DOHH2 (cell line): ENCODE results near the gene SRP72.
A peak's percentile ranks its signal among the peaks of the same experiment; 100 is the strongest.

Source experiments
- H3F3A ChIP-seq: fragments of 200-600 bp; sonication (generic), shearing (Covaris generic); 2 replicates; pipeline ENCODE4 v1.6.0; 2016; ENCODE audit warnings: antibody characterized with exemption, mild to moderate bottlenecking; ENCODE audit not compliant: control insufficient read depth, insufficient read depth
- H3K27ac ChIP-seq: fragments of 200-600 bp; sonication (generic); 2 replicates; pipeline ENCODE4 v1.5.1; 2014; ENCODE audit warnings: low read depth, mild to moderate bottlenecking, low read length, moderate library complexity
- H3K27me3 ChIP-seq: fragments of 200-600 bp; sonication (generic); 2 replicates; pipeline ENCODE4 v1.6.1; 2014; ENCODE audit warnings: mild to moderate bottlenecking, low read length, mixed read lengths; ENCODE audit not compliant: control insufficient read depth
- H3K36me3 ChIP-seq: fragments of 200-600 bp; sonication (generic); 2 replicates; pipeline ENCODE4 v1.6.1; 2014; ENCODE audit warnings: mild to moderate bottlenecking, low read length, moderate library complexity, mixed read lengths; ENCODE audit not compliant: control insufficient read depth
- H3K4me1 ChIP-seq: fragments of 200-600 bp; sonication (generic); 2 replicates; pipeline ENCODE4 v1.6.1; 2014; ENCODE audit warnings: mild to moderate bottlenecking, low read length, mixed read lengths; ENCODE audit not compliant: control insufficient read depth
- H3K4me2 ChIP-seq: fragments of 200-600 bp; sonication (generic); 2 replicates; pipeline ENCODE4 v1.6.0; 2014; ENCODE audit warnings: mild to moderate bottlenecking, low read length, moderate library complexity
- H3K4me3 ChIP-seq: fragments of 200-600 bp; sonication (generic); 2 replicates; pipeline ENCODE4 v1.5.1; 2014; ENCODE audit warnings: mild to moderate bottlenecking, low read length, mixed read lengths
- H3K79me2 ChIP-seq: fragments of 200-600 bp; sonication (generic); 2 replicates; pipeline ENCODE4 v1.6.1; 2014; ENCODE audit warnings: mild to moderate bottlenecking, low read length, mixed read lengths; ENCODE audit not compliant: control insufficient read depth
- H3K9me2 ChIP-seq: fragments of 200-600 bp; sonication (generic); replicated peaks from 2 replicates; pipeline ENCODE4 v1.6.1; 2014; ENCODE audit warnings: mild to moderate bottlenecking, low read length, mixed read lengths; ENCODE audit not compliant: control insufficient read depth
- H3K9me3 ChIP-seq: fragments of 200-600 bp; sonication (generic); 2 replicates; pipeline ENCODE4 v1.6.1; 2014; ENCODE audit warnings: antibody characterized with exemption, low read length, mixed read lengths; ENCODE audit not compliant: control insufficient read depth, insufficient read depth
- H4K20me1 ChIP-seq: fragments of 200-600 bp; sonication (generic); 2 replicates; pipeline ENCODE4 v1.6.0; 2014; ENCODE audit warnings: low read depth, mild to moderate bottlenecking, antibody characterized with exemption, low read length, moderate library complexity; ENCODE audit not compliant: control insufficient read depth, insufficient read depth
- CTCF ChIP-seq: fragments of 200-600 bp; sonication (generic); IDR thresholded peaks from one replicate; pipeline ENCODE4 v1.5.1; 2014; ENCODE audit warnings: antibody characterized with exemption, mild to moderate bottlenecking, low read depth, low read length; ENCODE audit not compliant: poor library complexity, severe bottlenecking
- EZH2phosphoT487 ChIP-seq: fragments of 200-600 bp; sonication (generic); IDR thresholded peaks from 2 replicates; pipeline ENCODE4 v1.6.1; 2017; ENCODE audit warnings: borderline replicate concordance, mild to moderate bottlenecking, antibody characterized with exemption, low read length, moderate library complexity, mixed read lengths

Gene SRP72

GRCh38 chr4:56537147-56537546, 69.7 kb downstream of the SRP72 start:
- H3K27me3 ChIP-seq = peaks cover 23% of the 10 kb centered on the region
- no peaks in the 10 kb centered on the region for H3F3A ChIP-seq
- H3K27ac ChIP-seq = no peak overlapping the region
- no peaks in the 10 kb centered on the region for H3K9me2 ChIP-seq
- H3K4me1 ChIP-seq = no peaks in the 10 kb centered on the region
- no peak overlapping the region for H3K4me3 ChIP-seq
- no peaks in the 10 kb centered on the region for H4K20me1 ChIP-seq
- H3K79me2 ChIP-seq = no peaks in the 10 kb centered on the region
- H3K9me3 ChIP-seq = no peaks in the 10 kb centered on the region
- no peak overlapping the region for H3K4me2 ChIP-seq
- H3K36me3 ChIP-seq = no peaks in the 10 kb centered on the region
- no peak for TF ChIP-seq CTCF
- no peak for TF ChIP-seq EZH2phosphoT487

- TF ChIP-seq EZH2phosphoT487 (no peak), CTCF (no peak)
- Histone ChIP-seq H3K4me3 (no peak overlapping the region), H3K36me3 (no peaks in the 10 kb centered on the region), H3K9me3 (no peaks in the 10 kb centered on the region), H3F3A (no peaks in the 10 kb centered on the region), H4K20me1 (no peaks in the 10 kb centered on the region), H3K4me1 (peaks cover 8% of the 10 kb centered on the region), H3K9me2 (no peaks in the 10 kb centered on the region), H3K79me2 (no peaks in the 10 kb centered on the region), H3K27me3 (peaks cover 8% of the 10 kb centered on the region), H3K4me2 (no peak overlapping the region), H3K27ac (no peak overlapping the region)
Observed at GRCh38 chr4:56540826-56541225, 73.4 kb downstream of the SRP72 start.

- H3K4me1 ChIP-seq = peaks cover 8% of the 10 kb centered on the region
- no peak overlapping the region for H3K27ac ChIP-seq
- H3K9me2 ChIP-seq = no peaks in the 10 kb centered on the region
- no peaks in the 10 kb centered on the region for H4K20me1 ChIP-seq
- peak overlapping the region; percentile 76 for H3K4me2 ChIP-seq
- H3K79me2 ChIP-seq = no peaks in the 10 kb centered on the region
- TF ChIP-seq EZH2phosphoT487 (no peak), CTCF (peak; percentile 99)
- no peaks in the 10 kb centered on the region for H3K9me3 ChIP-seq
- no peaks in the 10 kb centered on the region for H3F3A ChIP-seq
- H3K36me3 ChIP-seq = no peaks in the 10 kb centered on the region
- H3K27me3 ChIP-seq = peaks cover 19% of the 10 kb centered on the region
- peak overlapping the region; percentile 63 for H3K4me3 ChIP-seq
Observed at GRCh38 chr4:56544573-56545131, 77.2 kb downstream of the SRP72 start.

GRCh38 chr4:56550642-56551041, 83.2 kb downstream of the SRP72 start:
- TF ChIP-seq CTCF (no peak), EZH2phosphoT487 (no peak)
- Histone ChIP-seq H3K27me3 (peaks cover 13% of the 10 kb centered on the region; the same call in 1 of the 2 replicates), H4K20me1 (no peaks in the 10 kb centered on the region), H3F3A (no peaks in the 10 kb centered on the region), H3K4me2 (no peak overlapping the region), H3K4me3 (no peak overlapping the region), H3K9me2 (no peaks in the 10 kb centered on the region), H3K9me3 (no peaks in the 10 kb centered on the region), H3K36me3 (no peaks in the 10 kb centered on the region), H3K4me1 (no peaks in the 10 kb centered on the region), H3K79me2 (no peaks in the 10 kb centered on the region), H3K27ac (no peak overlapping the region)
